K562 (cell line): ENCODE data around the gene USP35.

Experiments used
- CTCF ChIP-seq, 3 experiments: IDR thresholded peaks in 2 of 3; conservative IDR thresholded peaks in 1 of 3; 2 replicates each; pipeline ENCODE4 v1.5.1; 2011 to 2012; ENCODE audit warnings: low read length in 3 of 3, mild to moderate bottlenecking in 3 of 3, control low read depth in 2 of 3, improper control_type of control experiment in 1 of 3, inconsistent platforms in 1 of 3, low read depth in 1 of 3, mixed read lengths in 1 of 3, moderate library complexity in 1 of 3; ENCODE audit not compliant: insufficient read depth in 2 of 3
- HMGXB4 ChIP-seq: sonication (generic); formaldehyde crosslinking; IDR thresholded peaks from 2 replicates; pipeline ENCODE4 v1.8.1; 2023; ENCODE audit warnings: mild to moderate bottlenecking, missing genetic modification reagents
- HOXB6 ChIP-seq: fragments of 250-450 bp; sonication (Bioruptor Pico); IDR thresholded peaks from 2 replicates; pipeline ENCODE4 v1.5.1; 2022; ENCODE audit warnings: mild to moderate bottlenecking, borderline replicate concordance
- MGA ChIP-seq: fragments of 450-650 bp; IDR thresholded peaks from 2 replicates; pipeline ENCODE4 v1.6.1; 2016; ENCODE audit warnings: mild to moderate bottlenecking, moderate library complexity
- NR3C1 ChIP-seq: sonication (generic); formaldehyde crosslinking; IDR thresholded peaks from 2 replicates; pipeline ENCODE4 v1.8.1; 2022; ENCODE audit warnings: missing genetic modification reagents
- RCOR1 ChIP-seq, 2 experiments: IDR thresholded peaks; 2 replicates each; pipeline ENCODE4 v1.6.1; 2012; ENCODE audit warnings: low read depth in 2 of 2, low read length in 2 of 2, borderline replicate concordance in 1 of 2, improper control_type of control experiment in 1 of 2
- SMC3 ChIP-seq: conservative IDR thresholded peaks from 2 replicates; pipeline ENCODE4 v1.6.1; 2011; ENCODE audit warnings: low read depth, low read length, improper control_type of control experiment; ENCODE audit not compliant: insufficient read depth
- TAF1 ChIP-seq: IDR thresholded peaks from 2 replicates; pipeline ENCODE4 v1.6.1; 2011; ENCODE audit warnings: mild to moderate bottlenecking, low read length, moderate library complexity; ENCODE audit not compliant: insufficient read depth, control insufficient read depth, severe bottlenecking; ENCODE audit errors: extremely low read depth
- TCF7L2 ChIP-seq: fragments of 150-350 bp; IDR thresholded peaks from 2 replicates; pipeline ENCODE4 v1.6.1; 2016; ENCODE audit warnings: low read depth, mild to moderate bottlenecking, low read length, moderate library complexity
- TRIM24 ChIP-seq, 2 experiments: fragments of 450-650 bp; IDR thresholded peaks; 2 replicates each; pipeline ENCODE4 v1.6.1; 2016
- ZBTB43 ChIP-seq: sonication (generic); formaldehyde crosslinking; IDR thresholded peaks from 2 replicates; pipeline ENCODE4 v1.8.0; 2023; ENCODE audit warnings: mild to moderate bottlenecking, missing genetic modification reagents

DNA sequence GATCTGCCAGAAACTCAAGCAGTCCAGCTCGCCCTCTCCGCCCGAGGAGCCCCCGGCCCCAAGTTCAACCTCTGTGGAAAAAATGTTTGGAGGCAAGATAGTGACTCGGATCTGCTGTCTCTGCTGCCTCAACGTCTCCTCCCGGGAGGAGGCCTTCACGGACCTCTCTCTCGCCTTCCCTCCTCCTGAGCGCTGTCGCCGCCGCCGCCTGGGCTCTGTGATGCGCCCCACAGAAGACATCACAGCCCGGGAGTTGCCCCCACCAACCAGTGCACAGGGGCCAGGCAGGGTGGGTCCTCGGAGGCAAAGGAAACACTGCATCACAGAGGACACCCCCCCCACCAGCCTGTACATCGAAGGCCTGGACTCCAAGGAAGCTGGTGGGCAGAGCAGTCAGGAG is 20.8 kb downstream of the USP35 start:
- TF ChIP-seq NR3C1 (CRISPR knock-in tag) (no peak), RCOR1 (IDR thresholded peaks at IDR 0.05; ENCODE audit: borderline replicate concordance in 1 of 2, low read depth in 2 of 2, low read length in 2 of 2) (no peak), SMC3 (no peak), MGA (no peak), HOXB6 (CRISPR knock-in tag) (no peak), CTCF (IDR thresholded peaks at IDR 0.05 in 2 of 3, conservative IDR thresholded peaks at IDR 0.05 in 1 of 3; ENCODE audit: insufficient read depth in 2 of 3, low read depth in 1 of 3, low read length in 3 of 3) (no peak), ZBTB43 (CRISPR knock-in tag) (no peak), TAF1 (no peak), TRIM24 (IDR thresholded peaks at IDR 0.05) (no peak), TCF7L2 (no peak), HMGXB4 (CRISPR knock-in tag) (no peak)
